Ovary (tissue), 9 donors: ENCODE measurements around the gene C11orf91. TPM values are rescaled to one million over a fixed set of nuclear protein-coding genes. Genes with fewer than 3 reads are reported as not detected.

Experiments
- DNase-seq, 5 donors: peaks; one replicate each; pipeline ENCODE4 v3.0.0-alpha.2; 2019 to 2020
- H3K27ac ChIP-seq, 2 donors: fragments of 200-600 bp; one replicate each; pipeline versions ENCODE4 v1.5.1 to v1.8.0; 2019 to 2022
- H3K27me3 ChIP-seq: fragments of 200-600 bp; one replicate; pipeline ENCODE4 v1.8.0; 2022
- H3K36me3 ChIP-seq: fragments of 200-600 bp; sonication (generic); one replicate; pipeline ENCODE4 v1.5.1; 2019
- H3K4me1 ChIP-seq: one replicate; pipeline ENCODE4 v1.8.1; 2013; ENCODE audit warnings: mild to moderate bottlenecking, moderate library complexity; ENCODE audit not compliant: insufficient read depth
- H3K4me3 ChIP-seq: fragments of 200-600 bp; sonication (generic); one replicate; pipeline ENCODE4 v1.5.1; 2017
- H3K9me3 ChIP-seq, 2 donors: fragments of 200-600 bp in 1 of 2; sonication (generic) in 1 of 2; one replicate each; pipeline versions ENCODE4 v1.5.1 to v1.8.1; 2013 to 2019; ENCODE audit warnings: mild to moderate bottlenecking in 1 of 2, moderate library complexity in 1 of 2
- EP300 ChIP-seq: sonication (generic); formaldehyde crosslinking; IDR thresholded peaks from one replicate; pipeline ENCODE4 v1.6.1; 2017; ENCODE audit warnings: antibody characterized with exemption
- POLR2A ChIP-seq: fragments of 450-650 bp; IDR thresholded peaks from one replicate; pipeline ENCODE4 v1.6.1; 2017; ENCODE audit warnings: antibody characterized with exemption, mild to moderate bottlenecking, moderate library complexity
- WGBS, 3 donors: extraction: QIAGEN DNeasy Blood & Tissue Kit in 1 of 3; methylation state at CpG; one replicate each; pipeline versions ENCODE4 v1.1.5 to v1.1.7; 2013 to 2017; 5-methylcytosine and 5-hydroxymethylcytosine counted together
- intact Hi-C, 4 donors: fragments of 100-400 bp; cut with DNase I; formaldehyde crosslinking; loops; one replicate each; pipeline versions ENCODE4 v1.11.0 to v1.15.1; 2022 to 2023
- polyA plus RNA-seq, 2 donors: library from polyadenylated mRNA; stranded (reverse); fragments of 200-250 nt in 1 of 2; fragments of 350-450 nt in 1 of 2; fragmentation: Illumina TruSeq in 1 of 2; extraction: RNeasy Lipid Tissue Mini Kit (QIAGEN cat#74804) in 1 of 2; gene quantifications; one replicate each; pipeline ENCODE4 v1.2.3, GENCODE V29; 2013 to 2014
- total RNA-seq, 7 donors: library from RNA; depleted of rRNA in 2 of 7; stranded (reverse); fragments of >200 nt in 2 of 7; fragmentation: NEBNext Ultra II Directional in 3 of 7; extraction: Animal tissue kit (Norgen Biotek cat#: 25700) in 3 of 7; gene quantifications; one replicate each; pipeline versions ENCODE4 v1.1.0 to v1.2.4, GENCODE V29; 2016 to 2023
- TF ChIP-seq, protein P1 (sequence below), 3 donors: fragments of 450-650 bp in 2 of 3; fragments of 200-600 bp in 1 of 3; IDR thresholded peaks; one replicate each; pipeline versions ENCODE4 v1.5.1 to v1.8.0; 2016 to 2022; ENCODE audit warnings: antibody characterized with exemption in 3 of 3, mild to moderate bottlenecking in 1 of 3
- donor health status: DM: no; HTN: no; CAD: no; lungs with moderate emphysema.
- donor health status: DM: no; HTN: no; CAD: no.
- donor health status: Bipolar disorder and iron deficiency.
- donor health status: DM: yes; HTN: yes; CAD: no.
- donor health status: DM: no; HTN: no; CAD: no.
- donor health status: DM: yes; HTN: yes; CAD: no.

Gene C11orf91
- total and polyA plus RNA-seq, 9 donors: 0.61 TPM; not detected in 8

DNA sequence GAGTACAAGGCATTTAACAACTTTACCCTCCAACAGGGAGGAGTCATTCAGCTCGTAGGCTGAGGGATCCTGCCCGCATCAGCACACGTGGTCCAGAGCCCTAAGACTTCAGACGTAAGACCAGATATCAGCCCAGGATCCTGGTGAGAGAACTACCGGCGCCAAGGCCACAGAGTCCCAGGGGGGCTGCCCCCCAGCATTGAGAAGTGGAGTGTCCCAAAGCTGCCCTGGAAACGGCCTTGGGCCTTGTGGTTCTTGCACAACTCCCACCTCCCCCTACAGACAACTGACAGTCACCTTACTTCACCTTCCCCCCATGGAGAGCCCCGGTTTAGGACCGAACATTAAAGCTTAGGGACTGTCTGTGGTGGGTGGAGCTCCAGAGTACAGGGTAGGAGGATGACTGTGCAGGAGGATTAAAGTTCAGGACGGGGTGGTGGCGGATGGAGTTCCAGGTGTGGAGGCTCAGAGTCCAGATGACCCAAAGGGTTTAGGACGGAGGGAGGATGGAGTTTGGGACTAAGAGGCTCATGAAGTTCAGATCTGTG, 1.0 kb downstream of the C11orf91 start:
- DNase-seq: peak in 4 of 5 donors; percentile 43 to 66 (median 46)
- WGBS, 3 donors: 51 to 62% (median 58%) methylated on average over 12 of the region's 12 CpGs
- TF ChIP-seq, protein P1, sequence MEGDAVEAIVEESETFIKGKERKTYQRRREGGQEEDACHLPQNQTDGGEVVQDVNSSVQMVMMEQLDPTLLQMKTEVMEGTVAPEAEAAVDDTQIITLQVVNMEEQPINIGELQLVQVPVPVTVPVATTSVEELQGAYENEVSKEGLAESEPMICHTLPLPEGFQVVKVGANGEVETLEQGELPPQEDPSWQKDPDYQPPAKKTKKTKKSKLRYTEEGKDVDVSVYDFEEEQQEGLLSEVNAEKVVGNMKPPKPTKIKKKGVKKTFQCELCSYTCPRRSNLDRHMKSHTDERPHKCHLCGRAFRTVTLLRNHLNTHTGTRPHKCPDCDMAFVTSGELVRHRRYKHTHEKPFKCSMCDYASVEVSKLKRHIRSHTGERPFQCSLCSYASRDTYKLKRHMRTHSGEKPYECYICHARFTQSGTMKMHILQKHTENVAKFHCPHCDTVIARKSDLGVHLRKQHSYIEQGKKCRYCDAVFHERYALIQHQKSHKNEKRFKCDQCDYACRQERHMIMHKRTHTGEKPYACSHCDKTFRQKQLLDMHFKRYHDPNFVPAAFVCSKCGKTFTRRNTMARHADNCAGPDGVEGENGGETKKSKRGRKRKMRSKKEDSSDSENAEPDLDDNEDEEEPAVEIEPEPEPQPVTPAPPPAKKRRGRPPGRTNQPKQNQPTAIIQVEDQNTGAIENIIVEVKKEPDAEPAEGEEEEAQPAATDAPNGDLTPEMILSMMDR (IDR thresholded peaks at IDR 0.05): no peak
- TF ChIP-seq POLR2A: no peak
- H3K36me3 ChIP-seq: no peaks in the 10 kb centered on the region
- intact Hi-C loops: no loop called here
- H3K4me1 ChIP-seq: peaks cover 17% of the 10 kb centered on the region
- H3K4me3 ChIP-seq: no peak overlapping the region
- peak overlapping the region in 1 of 2 donors; percentile 53 for H3K27ac ChIP-seq
- H3K27me3 ChIP-seq: no peaks in the 10 kb centered on the region
- no peaks in the 10 kb centered on the region for H3K9me3 ChIP-seq

DNA sequence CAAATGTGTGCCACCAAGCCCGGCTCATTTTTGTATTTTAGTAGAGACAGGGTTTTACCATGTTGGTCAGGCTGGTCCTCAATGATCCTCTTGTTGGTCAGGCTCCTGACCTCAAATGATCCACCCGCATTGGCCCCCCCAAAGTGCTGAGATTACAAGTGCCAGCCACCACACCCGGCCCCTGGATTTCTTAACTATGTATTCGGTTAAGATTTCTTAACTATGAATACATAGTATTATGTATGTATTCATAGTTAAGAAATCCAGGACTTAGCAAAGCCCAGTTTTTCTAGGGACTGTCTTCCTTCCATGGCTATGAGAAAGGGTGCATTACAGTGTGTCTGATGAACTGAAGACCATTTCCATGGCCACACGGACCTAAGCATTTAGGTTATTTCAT, 1.7 kb downstream of the C11orf91 start:
- DNase-seq: no peak
- TF ChIP-seq POLR2A (no peak), EP300 (no peak)
- TF ChIP-seq, protein P1 (IDR thresholded peaks at IDR 0.05): no peak
- 78 to 87% (median 80%) methylated on average over 5 of the region's 5 CpGs for WGBS, 3 donors
- intact Hi-C loops: no loop called here
- no peaks in the 10 kb centered on the region for H3K36me3 ChIP-seq
- H3K4me3 ChIP-seq: no peak overlapping the region
- no peak overlapping the region for H3K27ac ChIP-seq
- peaks cover 17% of the 10 kb centered on the region for H3K4me1 ChIP-seq
- no peaks in the 10 kb centered on the region for H3K27me3 ChIP-seq
- no peaks in the 10 kb centered on the region for H3K9me3 ChIP-seq

- TF ChIP-seq, protein P1 (IDR thresholded peaks at IDR 0.05): no peak
- TF ChIP-seq POLR2A (no peak), EP300 (no peak)
- Histone ChIP-seq H3K27ac (no peak overlapping the region), H3K36me3 (no peaks in the 10 kb centered on the region), H3K4me3 (no peak overlapping the region), H3K27me3 (no peaks in the 10 kb centered on the region), H3K4me1 (peaks cover 17% of the 10 kb centered on the region), H3K9me3 (no peaks in the 10 kb centered on the region)
- DNase-seq: no peak
- WGBS, 3 donors: 32 to 56% (median 53%) methylated on average over 3 of the region's 3 CpGs
- intact Hi-C loops: no loop called here
Observed at GRCh38 chr11:33697997-33698396, 2.6 kb downstream of the C11orf91 start.

- Histone ChIP-seq H3K9me3 (no peaks in the 10 kb centered on the region), H3K36me3 (no peaks in the 10 kb centered on the region), H3K4me3 (no peak overlapping the region), H3K27me3 (no peaks in the 10 kb centered on the region), H3K27ac (no peak overlapping the region), H3K4me1 (peaks cover 22% of the 10 kb centered on the region)
- no peak for TF ChIP-seq POLR2A
- TF ChIP-seq EP300: no peak
- 88 to 92% (median 88%) methylated on average over 6 of the region's 6 CpGs for WGBS, 3 donors
- no peak for DNase-seq
- intact Hi-C loops: no loop called here
Observed at GRCh38 chr11:33696931-33697638, 3.5 kb downstream of the C11orf91 start.

DNA sequence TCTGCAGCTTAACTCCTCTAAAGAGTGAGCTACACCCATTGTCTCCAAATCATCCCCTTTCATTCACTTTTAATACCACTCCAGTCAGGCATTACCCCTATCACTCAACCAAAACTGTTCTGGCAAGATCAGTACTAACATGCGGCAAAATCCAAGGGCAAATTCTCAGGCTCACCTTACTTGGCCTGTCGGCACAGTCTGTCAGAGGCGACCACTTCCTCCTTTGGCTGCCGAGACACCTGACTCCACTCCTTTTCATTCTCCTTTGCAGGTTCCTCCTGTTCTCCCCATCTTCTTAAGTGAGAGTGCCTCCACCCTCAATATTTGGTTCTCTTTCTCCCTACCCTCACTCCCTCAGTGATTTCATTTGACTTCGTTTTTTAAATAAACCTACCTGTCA, 4.2 kb downstream of the C11orf91 start:
- Histone ChIP-seq H3K36me3 (no peaks in the 10 kb centered on the region), H3K4me3 (no peak overlapping the region), H3K27me3 (no peaks in the 10 kb centered on the region), H3K4me1 (peaks cover 27% of the 10 kb centered on the region), H3K27ac (no peak overlapping the region), H3K9me3 (no peaks in the 10 kb centered on the region)
- DNase-seq: no peak
- intact Hi-C loops: no loop called here
- TF ChIP-seq, protein P1 (IDR thresholded peaks at IDR 0.05): no peak
- TF ChIP-seq POLR2A (no peak), EP300 (no peak)
- WGBS, 3 donors: 92 to 93% (median 93%) methylated on average over 5 of the region's 5 CpGs
